ENCODE measurements around the gene TJP2. TPM values are rescaled to one million over a fixed set of nuclear protein-coding genes. Genes with fewer than 3 reads are reported as not detected.

TJP2 gene
- total and polyA plus RNA-seq, 10 of the 15 experiments (the other 5 are each of a cell fraction or from before 2014, with no cell fraction given), result 6.4 to 59.9 (median 29.7) TPM

DNA sequence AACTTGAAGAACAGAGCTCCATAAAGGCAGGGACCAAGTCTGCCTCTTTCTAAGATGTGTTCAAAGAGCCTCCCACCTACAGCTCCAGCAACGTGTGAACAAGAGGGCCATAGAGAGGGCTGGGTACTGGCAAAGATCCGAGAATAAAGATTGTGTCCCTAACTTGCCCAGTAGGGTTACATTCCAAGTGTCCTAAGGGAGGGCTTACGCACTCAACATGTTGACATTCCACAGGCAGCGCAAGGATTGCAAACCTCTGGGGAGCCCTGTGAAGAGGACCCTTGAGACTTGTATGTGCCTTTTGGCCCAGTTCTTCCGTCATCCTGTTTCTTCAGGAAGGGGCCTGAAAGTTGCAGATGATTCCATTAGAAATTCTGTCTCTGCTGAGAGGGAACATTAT lies 102.7 kb downstream of the TJP2 start (continued):
- TF ChIP-seq, protein P1, sequence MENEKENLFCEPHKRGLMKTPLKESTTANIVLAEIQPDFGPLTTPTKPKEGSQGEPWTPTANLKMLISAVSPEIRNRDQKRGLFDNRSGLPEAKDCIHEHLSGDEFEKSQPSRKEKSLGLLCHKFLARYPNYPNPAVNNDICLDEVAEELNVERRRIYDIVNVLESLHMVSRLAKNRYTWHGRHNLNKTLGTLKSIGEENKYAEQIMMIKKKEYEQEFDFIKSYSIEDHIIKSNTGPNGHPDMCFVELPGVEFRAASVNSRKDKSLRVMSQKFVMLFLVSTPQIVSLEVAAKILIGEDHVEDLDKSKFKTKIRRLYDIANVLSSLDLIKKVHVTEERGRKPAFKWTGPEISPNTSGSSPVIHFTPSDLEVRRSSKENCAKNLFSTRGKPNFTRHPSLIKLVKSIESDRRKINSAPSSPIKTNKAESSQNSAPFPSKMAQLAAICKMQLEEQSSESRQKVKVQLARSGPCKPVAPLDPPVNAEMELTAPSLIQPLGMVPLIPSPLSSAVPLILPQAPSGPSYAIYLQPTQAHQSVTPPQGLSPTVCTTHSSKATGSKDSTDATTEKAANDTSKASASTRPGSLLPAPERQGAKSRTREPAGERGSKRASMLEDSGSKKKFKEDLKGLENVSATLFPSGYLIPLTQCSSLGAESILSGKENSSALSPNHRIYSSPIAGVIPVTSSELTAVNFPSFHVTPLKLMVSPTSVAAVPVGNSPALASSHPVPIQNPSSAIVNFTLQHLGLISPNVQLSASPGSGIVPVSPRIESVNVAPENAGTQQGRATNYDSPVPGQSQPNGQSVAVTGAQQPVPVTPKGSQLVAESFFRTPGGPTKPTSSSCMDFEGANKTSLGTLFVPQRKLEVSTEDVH (IDR thresholded peaks at IDR 0.05; ENCODE audit: low read depth, partially characterized antibody), result no peak
- no peak for TF ChIP-seq POLR2AphosphoS2 (IDR thresholded peaks at IDR 0.05; ENCODE audit: low read depth, low read length)
- TF ChIP-seq, protein P2, sequence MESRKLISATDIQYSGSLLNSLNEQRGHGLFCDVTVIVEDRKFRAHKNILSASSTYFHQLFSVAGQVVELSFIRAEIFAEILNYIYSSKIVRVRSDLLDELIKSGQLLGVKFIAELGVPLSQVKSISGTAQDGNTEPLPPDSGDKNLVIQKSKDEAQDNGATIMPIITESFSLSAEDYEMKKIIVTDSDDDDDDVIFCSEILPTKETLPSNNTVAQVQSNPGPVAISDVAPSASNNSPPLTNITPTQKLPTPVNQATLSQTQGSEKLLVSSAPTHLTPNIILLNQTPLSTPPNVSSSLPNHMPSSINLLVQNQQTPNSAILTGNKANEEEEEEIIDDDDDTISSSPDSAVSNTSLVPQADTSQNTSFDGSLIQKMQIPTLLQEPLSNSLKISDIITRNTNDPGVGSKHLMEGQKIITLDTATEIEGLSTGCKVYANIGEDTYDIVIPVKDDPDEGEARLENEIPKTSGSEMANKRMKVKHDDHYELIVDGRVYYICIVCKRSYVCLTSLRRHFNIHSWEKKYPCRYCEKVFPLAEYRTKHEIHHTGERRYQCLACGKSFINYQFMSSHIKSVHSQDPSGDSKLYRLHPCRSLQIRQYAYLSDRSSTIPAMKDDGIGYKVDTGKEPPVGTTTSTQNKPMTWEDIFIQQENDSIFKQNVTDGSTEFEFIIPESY (IDR thresholded peaks at IDR 0.05), result no peak
- TF ChIP-seq ETV6 (conservative IDR thresholded peaks at IDR 0.05 in 1 of 2, IDR thresholded peaks at IDR 0.05 in 1 of 2; ENCODE audit: borderline replicate concordance in 1 of 2, low read depth in 1 of 2), result no peak

DNA sequence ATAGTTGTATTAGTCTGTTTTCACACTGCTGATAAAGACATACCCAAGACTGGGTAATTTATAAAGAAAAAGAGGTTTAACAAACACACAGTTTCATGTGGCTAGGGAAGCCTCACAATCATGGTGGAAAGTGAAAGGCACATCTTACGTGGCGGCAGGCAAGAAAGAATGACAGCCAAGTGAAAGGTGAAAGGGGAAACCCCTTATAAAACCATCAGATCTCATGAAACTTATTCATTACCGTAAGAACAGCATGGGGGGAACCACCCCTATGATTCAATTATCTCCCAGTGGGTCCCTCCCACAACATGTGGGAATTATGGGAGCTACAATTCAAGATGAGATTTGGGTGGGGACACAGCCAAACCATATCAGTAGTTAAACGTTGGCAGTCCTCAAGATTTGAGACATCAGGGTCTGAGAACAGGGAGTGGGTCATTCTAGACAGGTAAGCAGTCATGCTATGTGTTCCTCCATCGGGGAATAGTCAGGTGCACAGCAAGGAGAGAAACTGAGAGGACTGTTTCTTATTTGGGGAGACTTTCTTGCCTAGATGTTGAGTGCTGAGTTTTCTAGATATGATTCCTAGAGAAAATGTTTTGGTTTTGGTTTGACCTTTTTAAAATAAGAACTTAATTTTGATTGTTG lies 105.1 kb downstream of the TJP2 start:
- 0 out of 2 replicates have a peak, but pooled peaks cover 4% of the 10 kb centered on the region for H3K4me1 ChIP-seq (ENCODE audit: control insufficient read depth, insufficient read depth, low read length)
- WGBS (ENCODE audit: insufficient coverage, insufficient replicate concordance, low lambda C conversion rate, missing lambda C conversion rate), result under 1% methylated on average over 5 of the region's 5 CpGs
- ATAC-seq (peak; percentile 72), FAIRE-seq (no peak), DNase-seq (ENCODE audit: low read depth, low spot score) (peak; percentile 20)
- RAD21 ChIA-PET (ENCODE audit: unreplicated experiment), result no interaction called here
- CTCF ChIA-PET, result no interaction called here
- no peak overlapping the region for H3K4me3 ChIP-seq
- H3K79me2 ChIP-seq (ENCODE audit: control insufficient read depth, insufficient read depth, low read length), result no peaks in the 10 kb centered on the region
- no peak overlapping the region for H3K9ac ChIP-seq (ENCODE audit: control insufficient read depth, insufficient read depth, low read length)
- POLR2A ChIA-PET, result no interaction called here
- H4K20me1 ChIP-seq (ENCODE audit: control insufficient read depth, insufficient read depth), result no peaks in the 10 kb centered on the region
- H2AFZ ChIP-seq (ENCODE audit: control insufficient read depth, low read depth, low read length), result no peak overlapping the region
- H3K4me2 ChIP-seq (ENCODE audit: control insufficient read depth, insufficient read depth), result no peak overlapping the region
- no peaks in the 10 kb centered on the region for H3K27me3 ChIP-seq (replicated peaks in 1 of 2; ENCODE audit: control insufficient read depth in 2 of 2, insufficient read depth in 2 of 2, low read length in 1 of 2)
- H3K36me3 ChIP-seq (ENCODE audit: control insufficient read depth in 2 of 2, insufficient read depth in 2 of 2, low read length in 1 of 2), result no peaks in the 10 kb centered on the region
- peaks cover 6% of the 10 kb centered on the region for H3K9me3 ChIP-seq (replicated peaks; ENCODE audit: control insufficient read depth, insufficient read depth, low read length)
- no peak overlapping the region for H3K27ac ChIP-seq (ENCODE audit: control insufficient read depth, insufficient read depth)
- BruUV-seq (replicated peaks), result no TSS peak
- intact Hi-C loops (cut with micrococcal nuclease; ENCODE audit: unreplicated experiment) (no loop called here), in situ Hi-C loops (cut with MboI) (no loop called here)
- SMC1A ChIA-PET (ENCODE audit: uncharacterized antibody, unreplicated experiment), result no interaction called here
- TF ChIP-seq MTA2 (IDR thresholded peaks at IDR 0.05; ENCODE audit: low read depth), result 0 out of 2 replicates have a peak, but pooled peaks have one; percentile 36
- no peak for TF ChIP-seq GABPA (IDR thresholded peaks at IDR 0.05; ENCODE audit: low read depth)
- TF ChIP-seq GATAD2B (conservative IDR thresholded peaks at IDR 0.05; ENCODE audit: low read depth), result no peak
- TF ChIP-seq, protein P3, sequence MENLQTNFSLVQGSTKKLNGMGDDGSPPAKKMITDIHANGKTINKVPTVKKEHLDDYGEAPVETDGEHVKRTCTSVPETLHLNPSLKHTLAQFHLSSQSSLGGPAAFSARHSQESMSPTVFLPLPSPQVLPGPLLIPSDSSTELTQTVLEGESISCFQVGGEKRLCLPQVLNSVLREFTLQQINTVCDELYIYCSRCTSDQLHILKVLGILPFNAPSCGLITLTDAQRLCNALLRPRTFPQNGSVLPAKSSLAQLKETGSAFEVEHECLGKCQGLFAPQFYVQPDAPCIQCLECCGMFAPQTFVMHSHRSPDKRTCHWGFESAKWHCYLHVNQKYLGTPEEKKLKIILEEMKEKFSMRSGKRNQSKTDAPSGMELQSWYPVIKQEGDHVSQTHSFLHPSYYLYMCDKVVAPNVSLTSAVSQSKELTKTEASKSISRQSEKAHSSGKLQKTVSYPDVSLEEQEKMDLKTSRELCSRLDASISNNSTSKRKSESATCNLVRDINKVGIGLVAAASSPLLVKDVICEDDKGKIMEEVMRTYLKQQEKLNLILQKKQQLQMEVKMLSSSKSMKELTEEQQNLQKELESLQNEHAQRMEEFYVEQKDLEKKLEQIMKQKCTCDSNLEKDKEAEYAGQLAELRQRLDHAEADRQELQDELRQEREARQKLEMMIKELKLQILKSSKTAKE (IDR thresholded peaks at IDR 0.05; ENCODE audit: low read depth, poor library complexity, severe bottlenecking), result peak; percentile 53
- TF ChIP-seq EED (IDR thresholded peaks at IDR 0.05; ENCODE audit: low read depth), result 0 out of 2 replicates have a peak, but pooled peaks have one; percentile 38
- TF ChIP-seq, protein P4, sequence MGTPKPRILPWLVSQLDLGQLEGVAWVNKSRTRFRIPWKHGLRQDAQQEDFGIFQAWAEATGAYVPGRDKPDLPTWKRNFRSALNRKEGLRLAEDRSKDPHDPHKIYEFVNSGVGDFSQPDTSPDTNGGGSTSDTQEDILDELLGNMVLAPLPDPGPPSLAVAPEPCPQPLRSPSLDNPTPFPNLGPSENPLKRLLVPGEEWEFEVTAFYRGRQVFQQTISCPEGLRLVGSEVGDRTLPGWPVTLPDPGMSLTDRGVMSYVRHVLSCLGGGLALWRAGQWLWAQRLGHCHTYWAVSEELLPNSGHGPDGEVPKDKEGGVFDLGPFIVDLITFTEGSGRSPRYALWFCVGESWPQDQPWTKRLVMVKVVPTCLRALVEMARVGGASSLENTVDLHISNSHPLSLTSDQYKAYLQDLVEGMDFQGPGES (IDR thresholded peaks at IDR 0.05), result no peak
- TF ChIP-seq BCL11A (IDR thresholded peaks at IDR 0.05; ENCODE audit: low read depth, low read length), result no peak
- TF ChIP-seq HCFC1 (IDR thresholded peaks at IDR 0.05; ENCODE audit: low read length), result no peak

Data from GM12878 (cell line).